NCI-H2081 treated with DMSO at 0.1 percent for 48 hours (cell line): Measurements from ENCODE around the gene ALDOC.

Source experiments
- DNase-seq: peaks from one replicate; lab custom pipeline; 2025; lab: John Stamatoyannopoulos, UW

The ALDOC gene

DNA sequence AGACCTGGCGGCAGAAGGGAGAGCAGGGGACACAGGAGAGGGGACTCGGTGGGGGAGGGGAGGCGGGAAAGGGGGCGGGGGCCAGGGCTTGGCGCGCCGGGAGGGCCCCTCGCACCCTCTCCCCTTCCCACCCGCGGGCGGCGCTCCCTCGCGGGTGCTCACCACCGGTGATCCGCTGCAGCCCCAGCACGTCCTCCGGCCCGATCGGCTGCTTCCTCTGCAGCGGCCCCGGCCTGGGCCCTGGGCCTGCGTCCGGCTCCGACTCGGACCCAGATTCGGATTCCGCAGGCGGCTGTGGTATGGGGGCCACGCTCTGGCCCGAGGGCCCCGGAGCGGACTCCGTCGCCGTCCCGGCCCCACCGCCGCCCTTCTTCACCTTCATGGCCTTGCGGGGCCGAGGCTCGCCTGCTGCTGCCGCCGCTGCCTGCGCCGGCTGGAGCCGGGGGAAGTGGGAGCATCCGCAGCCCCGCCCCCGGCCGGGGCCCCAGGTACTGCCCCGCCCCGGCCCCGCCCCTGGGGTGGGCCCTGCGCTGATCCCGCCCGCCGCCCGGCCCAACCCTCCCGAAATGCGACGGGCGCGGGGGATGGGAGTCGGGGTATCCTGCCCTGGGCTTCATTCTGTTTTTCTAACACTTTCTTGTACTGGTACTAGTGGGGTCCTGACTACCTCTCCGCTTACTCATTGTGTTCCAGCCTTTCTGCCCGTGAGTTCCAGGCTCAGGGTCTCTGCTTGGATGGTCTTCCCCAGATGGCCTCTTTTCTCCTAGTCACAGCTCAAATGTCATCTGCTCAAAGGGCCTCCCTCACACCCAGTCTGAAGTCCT is 24.3 kb downstream of the ALDOC start, which contains the start of gene UNC119:
Gene UNC119 (minus strand): TSS at position 449 of the 824 bp plus-strand sequence. CDS start 67 bp downstream, at position 382.
- no peak for DNase-seq

GRCh38 chr17:28551421-28552175 is 25.1 kb downstream of the ALDOC start:
- DNase-seq, result no peak

GRCh38 chr17:28550858-28551257 is 25.8 kb downstream of the ALDOC start:
- DNase-seq, result no peak

- DNase-seq, result no peak
These were observed 27.2 kb downstream of the ALDOC start for GRCh38 chr17:28549236-28550132.

- DNase-seq, result no peak
These were observed 28.1 kb downstream of the ALDOC start for GRCh38 chr17:28548417-28549130.

DNA sequence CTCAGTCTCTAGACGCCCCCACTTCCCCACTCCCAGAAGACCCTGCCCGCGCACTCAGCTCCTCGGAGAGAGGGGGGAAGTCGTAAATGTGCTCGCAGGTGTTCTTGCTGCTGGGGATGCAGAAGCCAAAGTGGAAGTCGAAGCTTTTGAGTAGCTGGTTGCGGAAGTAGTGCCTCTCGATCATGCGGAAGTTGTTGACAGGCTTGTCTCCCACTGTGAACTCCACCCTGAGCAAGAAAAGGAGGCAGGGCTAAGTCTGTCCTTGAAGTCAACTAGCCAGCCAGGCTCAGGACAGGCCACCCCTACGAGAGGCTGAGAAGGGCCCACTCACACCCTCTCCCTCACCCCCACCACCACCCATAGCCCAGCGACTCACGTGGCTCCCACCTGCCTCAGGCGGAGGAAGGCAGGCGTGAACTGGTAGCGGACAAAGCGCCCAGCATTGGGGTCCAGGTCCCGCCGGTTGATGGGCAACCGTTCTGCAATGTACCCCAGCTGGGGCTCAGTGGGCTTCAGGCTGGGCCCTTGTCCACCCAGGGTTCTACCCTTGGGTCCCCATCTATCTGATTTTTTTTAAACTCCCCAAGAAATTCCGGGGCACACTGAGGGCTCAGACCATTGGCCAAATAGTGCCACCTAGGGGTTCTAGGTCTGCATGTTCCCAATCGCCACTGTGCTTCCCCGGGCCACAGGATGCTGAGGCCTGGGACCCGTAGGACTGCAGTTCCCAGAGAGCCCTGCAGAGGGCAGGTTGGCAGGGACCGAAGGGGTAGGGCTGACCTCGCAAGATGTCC is 28.9 kb downstream of the ALDOC start:
- no peak for DNase-seq

- DNase-seq, result no peak
These were observed 29.5 kb downstream of the ALDOC start for GRCh38 chr17:28547096-28547622.

DNA sequence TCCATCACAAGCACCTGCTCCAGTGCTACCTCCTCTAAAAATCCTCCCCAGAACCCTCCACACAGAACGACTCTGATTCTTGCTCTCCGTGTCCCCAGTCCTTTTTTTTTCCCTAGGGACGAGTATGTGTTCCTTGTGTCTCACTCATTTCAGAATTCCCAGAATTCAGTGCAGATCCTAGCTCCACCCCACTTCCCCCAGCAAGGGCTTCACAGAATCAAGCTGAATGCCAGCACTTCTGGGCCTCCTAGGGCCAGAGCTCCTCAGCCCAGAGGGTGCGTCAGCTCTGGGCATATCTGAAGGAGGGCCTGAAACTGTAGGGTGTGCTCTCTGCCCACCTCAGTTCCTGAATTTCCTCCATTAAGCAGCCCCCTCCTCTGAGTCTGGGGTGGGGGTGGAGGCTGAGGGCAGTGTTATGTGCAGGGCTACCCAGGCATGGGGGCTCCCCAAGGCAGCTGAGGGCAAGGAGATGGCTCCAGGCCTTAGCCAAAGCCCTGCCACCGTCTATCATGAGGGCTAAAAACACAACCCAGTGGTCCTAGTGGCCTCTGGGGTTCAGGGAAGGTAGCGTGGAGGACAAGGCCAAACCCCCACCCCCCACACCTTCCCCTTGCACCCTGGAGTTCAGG is 30.8 kb downstream of the ALDOC start:
- DNase-seq, result no peak

GRCh38 chr17:28545141-28545503 is 31.6 kb downstream of the ALDOC start:
- DNase-seq, result no peak

DNA sequence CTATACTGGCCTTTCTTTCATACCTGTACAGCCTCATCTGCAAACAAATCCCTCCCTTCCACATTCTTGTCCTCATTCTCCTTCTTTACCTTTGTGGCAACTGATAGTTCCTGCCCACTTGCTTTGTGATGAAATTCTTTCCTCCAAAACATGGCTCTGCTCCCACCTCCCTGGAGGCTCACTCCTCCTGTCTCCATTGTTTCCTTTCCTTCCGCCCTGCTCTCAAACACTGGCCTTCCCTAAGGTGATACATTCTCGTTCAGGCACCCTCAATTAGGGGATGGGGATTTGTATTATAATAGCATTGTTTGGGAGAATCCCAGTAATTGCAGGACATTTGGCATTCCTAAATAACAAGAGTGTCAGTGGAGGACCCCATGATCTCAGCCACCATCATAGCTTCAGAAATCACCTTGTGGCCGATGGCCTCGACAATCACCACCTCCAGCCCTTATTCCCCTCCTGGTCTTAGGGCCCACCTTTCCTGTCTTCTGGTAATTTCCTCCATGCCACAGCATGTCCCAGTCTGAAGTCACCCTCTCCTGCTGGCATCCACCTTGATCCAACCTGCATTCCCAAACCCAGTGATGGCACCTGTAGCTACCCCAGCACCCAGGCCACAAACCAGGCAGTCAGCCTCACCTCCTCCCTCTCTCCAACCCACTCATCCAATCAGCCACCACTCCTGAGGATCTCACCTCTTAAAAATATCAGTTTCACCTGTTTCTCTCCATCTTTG is 32.1 kb downstream of the ALDOC start:
- DNase-seq, result no peak

DNA sequence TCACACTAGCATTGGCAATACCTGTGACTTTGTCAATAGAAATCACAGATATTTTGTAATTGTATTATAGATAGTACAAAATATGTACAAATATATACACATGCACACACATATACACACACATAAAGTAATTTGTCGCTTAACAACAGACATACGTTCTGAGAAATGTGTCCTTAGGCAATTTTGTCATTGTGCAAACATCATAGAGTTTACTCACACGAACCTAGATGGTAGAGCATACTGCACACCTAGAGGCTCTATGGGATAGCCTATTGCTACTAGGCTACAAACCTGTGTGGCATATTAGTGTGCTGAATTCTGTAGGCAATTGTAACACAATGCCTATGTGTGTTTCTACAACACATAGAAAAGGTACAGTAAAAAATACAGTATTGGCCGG is 35.3 kb downstream of the ALDOC start:
- no peak for DNase-seq

DNA sequence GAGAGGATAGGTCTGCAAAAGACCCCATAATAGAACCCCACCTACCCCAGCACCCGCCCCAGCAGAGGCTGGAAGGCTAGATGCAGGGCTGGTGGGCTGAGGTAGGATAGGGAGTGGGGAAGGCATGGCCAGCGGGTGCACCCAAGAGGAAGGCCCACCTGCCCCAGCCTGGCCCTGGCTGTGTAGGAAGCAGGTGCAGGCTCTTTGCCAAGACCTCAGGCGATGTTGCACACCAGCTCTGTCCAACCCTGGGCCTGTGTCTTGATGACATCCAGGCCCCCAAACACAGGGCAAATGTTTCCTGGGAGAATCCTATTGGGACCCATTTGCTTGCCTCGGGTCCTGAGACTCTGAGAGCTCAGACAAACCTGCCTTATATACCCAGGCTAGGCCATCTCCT is 36.5 kb downstream of the ALDOC start:
- no peak for DNase-seq

GRCh38 chr17:28538296-28538895 is 38.3 kb downstream of the ALDOC start:
- DNase-seq, result no peak

DNA sequence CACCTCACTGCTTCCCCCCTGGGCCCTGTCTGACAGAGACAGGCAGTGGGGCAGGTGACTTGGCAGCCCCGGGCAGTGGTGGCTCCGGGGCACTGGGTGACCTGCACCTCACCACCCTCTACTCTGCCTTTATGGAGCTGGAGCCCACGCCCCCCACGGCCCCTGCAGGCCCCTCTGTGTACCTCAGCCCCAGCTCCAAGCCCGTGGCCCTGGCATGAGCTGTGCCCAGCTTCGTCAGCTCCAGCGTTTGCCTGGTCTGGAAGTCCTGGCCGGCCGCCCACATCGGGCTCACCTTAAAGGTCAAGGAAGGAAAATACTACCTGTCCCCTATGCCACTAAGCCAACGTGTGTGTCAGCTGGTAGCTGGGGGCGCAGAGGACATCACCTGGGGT is 39.5 kb downstream of the ALDOC start:
- no peak for DNase-seq

DNA sequence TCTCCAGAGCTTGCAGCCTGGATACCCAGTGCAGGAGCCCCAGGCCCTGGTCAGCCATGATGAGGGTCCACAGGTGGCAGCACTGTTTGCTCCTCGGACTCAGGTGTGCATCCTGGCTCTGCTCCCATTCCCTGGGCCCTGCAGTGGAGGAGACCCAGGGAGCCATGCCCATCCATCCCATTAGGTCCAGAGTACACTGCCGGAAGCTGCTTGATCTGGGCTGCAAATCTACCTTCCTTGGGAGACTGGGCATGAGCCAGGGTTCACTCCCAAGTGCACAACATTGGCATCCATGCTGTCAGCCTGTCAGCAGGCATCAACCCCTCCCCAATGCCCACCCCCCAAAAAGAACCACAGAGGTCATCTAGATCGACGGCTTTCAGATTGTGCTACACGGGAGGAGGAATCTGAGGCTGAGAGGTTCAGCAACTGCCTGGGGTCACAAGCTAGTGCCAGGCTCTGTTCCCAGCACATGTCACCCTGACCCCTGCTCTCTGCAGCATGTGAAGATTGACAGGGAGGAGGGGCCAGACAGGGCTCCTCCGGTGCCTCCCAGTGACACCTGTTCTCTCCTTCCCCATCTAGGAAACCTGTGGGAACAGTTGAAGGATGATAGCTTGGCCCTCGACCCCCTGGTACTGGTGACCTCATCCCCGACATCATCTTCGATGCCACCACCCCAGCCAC is 40.0 kb downstream of the ALDOC start:
- DNase-seq, result no peak

DNA sequence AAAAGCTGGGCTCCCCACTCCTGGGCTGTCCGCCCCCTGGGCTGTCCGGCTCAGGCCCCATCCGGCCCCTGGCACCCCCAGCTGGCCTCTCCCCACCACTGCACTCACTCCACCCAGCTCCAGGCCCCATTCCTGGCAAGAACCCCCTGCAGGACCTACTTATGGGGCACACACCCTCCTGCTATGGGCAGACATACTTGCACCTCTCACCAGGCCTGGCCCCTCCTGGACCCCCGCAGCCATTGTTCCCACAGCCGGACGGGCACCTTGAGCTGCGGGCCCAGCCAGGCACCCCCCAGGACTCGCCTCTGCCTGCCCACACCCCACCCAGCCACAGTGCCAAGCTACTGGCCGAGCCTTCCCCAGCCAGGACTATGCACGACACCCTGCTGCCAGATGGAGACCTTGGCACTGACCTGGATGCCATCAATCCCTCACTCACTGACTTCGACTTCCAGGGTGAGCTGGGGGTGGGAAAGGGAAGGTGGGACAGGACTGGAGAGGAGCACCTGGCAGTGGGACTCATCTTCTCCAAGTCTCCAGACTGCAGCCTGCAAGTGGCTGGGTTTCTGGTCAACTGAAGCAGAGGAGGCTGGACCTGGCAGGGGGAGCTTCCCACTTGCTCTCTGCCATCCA is 41.8 kb downstream of the ALDOC start:
- no peak for DNase-seq

- DNase-seq, result no peak
These were observed 43.4 kb downstream of the ALDOC start for GRCh38 chr17:28533091-28533807.
